Endothelial cell of umbilical vein (primary cell): ENCODE results near the gene ADGRL3. TPM values are rescaled to one million over a fixed set of nuclear protein-coding genes. Genes with fewer than 3 reads are reported as not detected.

Experiments used
- BruUV-seq: library from RNA; stranded (reverse); fragments of 400-500 nt; replicated peaks from 2 replicates; lab custom pipeline; 2021; lab: Mats Ljungman, UMichigan
- CTCF ChIA-PET: fragments of 300-600, 350-600 bp; sonication (Branson Sonifier 250); formaldehyde crosslinking; loops from one replicate; lab custom pipeline; 2021; ENCODE audit warnings: antibody characterized with exemption, inconsistent platforms; lab: Charles Lee
- POLR2A ChIA-PET: fragments of 300-600, 350-600 bp; sonication (Branson Sonifier 250); formaldehyde crosslinking; loops from one replicate; lab custom pipeline; 2021; ENCODE audit warnings: antibody characterized with exemption, inconsistent platforms; lab: Charles Lee
- DNase-seq: peaks from one replicate; pipeline ENCODE4 v3.0.0-alpha.2; 2011; ENCODE audit warnings: low read depth, low spot score
- FAIRE-seq: peaks from 2 replicates; lab custom pipeline; 2011; peaks lifted over from hg19 to GRCh38; lab: Jason Lieb, UNC
- H2AFZ ChIP-seq: 2 replicates; pipeline ENCODE4 v1.6.0; 2012; ENCODE audit warnings: low read depth, low read length, control low read depth, inconsistent platforms
- H3K27ac ChIP-seq: 2 replicates; pipeline ENCODE4 v1.5.1; 2011; ENCODE audit warnings: low read depth, mild to moderate bottlenecking, control low read depth, low read length, moderate library complexity; ENCODE audit not compliant: insufficient read depth
- H3K27me3 ChIP-seq, 2 experiments: 2 replicates each; pipeline versions ENCODE4 v1.6.0 to v1.6.1; 2011; ENCODE audit warnings: low read length in 2 of 2, mixed read lengths in 1 of 2; ENCODE audit not compliant: control insufficient read depth in 2 of 2, insufficient read depth in 2 of 2
- H3K36me3 ChIP-seq, 2 experiments: 2 replicates in 1 of 2; 3 replicates in 1 of 2; pipeline ENCODE4 v1.5.1; 2011; ENCODE audit warnings: low read length in 2 of 2, mild to moderate bottlenecking in 1 of 2, moderate library complexity in 1 of 2; ENCODE audit not compliant: control insufficient read depth in 2 of 2, insufficient read depth in 2 of 2; ENCODE audit errors: extremely low read depth in 1 of 2
- H3K4me1 ChIP-seq: 3 replicates; pipeline ENCODE4 v1.5.1; 2011; ENCODE audit warnings: mild to moderate bottlenecking, low read length; ENCODE audit not compliant: control insufficient read depth, insufficient read depth; ENCODE audit errors: extremely low read depth
- H3K4me2 ChIP-seq: 2 replicates; pipeline ENCODE4 v1.6.1; 2011; ENCODE audit warnings: low read length, control low read depth, mixed read lengths; ENCODE audit not compliant: insufficient read depth
- H3K4me3 ChIP-seq, 3 experiments: fragments of 200-600 bp in 1 of 3; sonication (generic), shearing (Covaris generic) in 1 of 3; replicated peaks in 1 of 3; 2 replicates each; pipeline ENCODE4 v1.5.1; 2011 to 2016; ENCODE audit warnings: control low read depth in 3 of 3, low read length in 3 of 3, mild to moderate bottlenecking in 2 of 3, inconsistent platforms in 1 of 3, low read depth in 1 of 3, moderate library complexity in 1 of 3; ENCODE audit not compliant: insufficient read depth in 1 of 3
- H3K79me2 ChIP-seq: 2 replicates; pipeline ENCODE4 v1.6.0; 2012; ENCODE audit warnings: low read length, inconsistent platforms; ENCODE audit not compliant: control insufficient read depth, insufficient read depth
- H3K9ac ChIP-seq: replicated peaks from 2 replicates; pipeline ENCODE3; 2011; ENCODE audit warnings: low read length, control low read depth; ENCODE audit not compliant: insufficient read depth; ENCODE audit errors: extremely low read depth
- H3K9me1 ChIP-seq: replicated peaks from 3 replicates; pipeline ENCODE4 v1.6.0; 2011; ENCODE audit warnings: mild to moderate bottlenecking, low read length; ENCODE audit not compliant: control insufficient read depth, insufficient read depth; ENCODE audit errors: extremely low read depth
- H3K9me3 ChIP-seq: replicated peaks from 2 replicates; pipeline ENCODE4 v1.5.1; 2012; ENCODE audit warnings: low read length, inconsistent platforms; ENCODE audit not compliant: control insufficient read depth, insufficient read depth
- H4K20me1 ChIP-seq: replicated peaks from 2 replicates; pipeline ENCODE3; 2011; ENCODE audit warnings: mild to moderate bottlenecking, low read length; ENCODE audit not compliant: control insufficient read depth, insufficient read depth; ENCODE audit errors: extremely low read depth
- CTCF ChIP-seq, 2 donors: IDR thresholded peaks; 1 replicate in 1 of 2; 2 replicates in 1 of 2; pipeline ENCODE4 v1.5.1; 2011; ENCODE audit warnings: low read length in 2 of 2, mild to moderate bottlenecking in 2 of 2, moderate library complexity in 2 of 2, control low read depth in 1 of 2, inconsistent platforms in 1 of 2, low read depth in 1 of 2; ENCODE audit not compliant: insufficient read depth in 1 of 2; ENCODE audit errors: extremely low read depth in 1 of 2
- EZH2 ChIP-seq: IDR thresholded peaks from 2 replicates; pipeline ENCODE4 v1.6.1; 2012; ENCODE audit warnings: borderline replicate concordance, low read depth, mild to moderate bottlenecking, moderate library complexity, low read length, inconsistent platforms; ENCODE audit not compliant: severe bottlenecking
- FOS ChIP-seq: IDR thresholded peaks from 2 replicates; pipeline ENCODE4 v1.6.1; 2011; ENCODE audit warnings: mild to moderate bottlenecking, low read length, moderate library complexity, borderline replicate concordance; ENCODE audit not compliant: insufficient read depth
- GATA2 ChIP-seq: IDR thresholded peaks from 2 replicates; pipeline ENCODE4 v1.7.0; 2011; ENCODE audit warnings: low read depth, mild to moderate bottlenecking, moderate library complexity, mixed read lengths, low read length; ENCODE audit not compliant: insufficient read length, insufficient read depth
- JUN ChIP-seq: IDR thresholded peaks from 2 replicates; pipeline ENCODE4 v1.6.1; 2011; ENCODE audit warnings: borderline replicate concordance, low read depth; ENCODE audit not compliant: insufficient read length, insufficient read depth
- MAX ChIP-seq: IDR thresholded peaks from 2 replicates; pipeline ENCODE4 v1.6.1; 2011; ENCODE audit not compliant: insufficient read depth, insufficient read length
- MYC ChIP-seq: IDR thresholded peaks from one replicate; pipeline ENCODE4 v1.6.1; 2011; ENCODE audit warnings: mild to moderate bottlenecking, low read depth, low read length
- POLR2A ChIP-seq: IDR thresholded peaks from 2 replicates; pipeline ENCODE4 v1.6.1; 2012; ENCODE audit warnings: low read depth, mild to moderate bottlenecking, control low read depth, low read length
- POLR2AphosphoS5 ChIP-seq: IDR thresholded peaks from 2 replicates; pipeline ENCODE4 v1.6.1; 2012; ENCODE audit warnings: low read depth, mild to moderate bottlenecking, control low read depth, low read length, moderate library complexity; ENCODE audit not compliant: insufficient read depth
- dilution Hi-C: fragments of 300-500 bp; cut with MboI; formaldehyde crosslinking; loops from one replicate; pipeline ENCODE4 v1.15.0; 2019; ENCODE audit warnings: low sequenced_read_pairs; ENCODE audit not compliant: extremely low pct_ligation_motif_present
- intact Hi-C: fragments of 100-400 bp; cut with micrococcal nuclease; formaldehyde crosslinking; loops from one replicate; pipeline ENCODE4 v1.10.0; 2022
- polyA plus RNA-seq, 4 experiments: library from polyadenylated mRNA; depleted of rRNA in 3 of 4; stranded (reverse) in 3 of 4; unstranded in 1 of 4; fragments of >200 nt; gene quantifications; 2 replicates each; pipeline versions ENCODE4 v1.2.1 to v1.2.3, GENCODE V29; 2011 to 2012; ENCODE audit warnings: missing spikeins in 1 of 4
- total RNA-seq: library from RNA; stranded (reverse); gene quantifications from 2 replicates; pipeline ENCODE4 v1.2.3, GENCODE V29; 2021

ADGRL3 gene
- total and polyA plus RNA-seq, 2 donors (not counting 3 experiments of a cell fraction or from before 2014, with no cell fraction given), result not detected

GRCh38 chr4:61468024-61468720 lies 268.0 kb downstream of the ADGRL3 start:
- no TSS peak for BruUV-seq
- H3K27me3 ChIP-seq, result no peaks in the 10 kb centered on the region
- no peaks in the 10 kb centered on the region for H3K9me3 ChIP-seq
- no peak overlapping the region for H3K4me3 ChIP-seq
- H3K9ac ChIP-seq, result no peak overlapping the region
- DNase-seq (no peak), FAIRE-seq (no peak)
- no peaks in the 10 kb centered on the region for H4K20me1 ChIP-seq
- H3K4me1 ChIP-seq, result no peaks in the 10 kb centered on the region
- no peak overlapping the region for H2AFZ ChIP-seq
- H3K36me3 ChIP-seq, result no peaks in the 10 kb centered on the region
- dilution Hi-C loops (no loop called here), intact Hi-C loops (no loop called here)
- TF ChIP-seq POLR2A (no peak), JUN (no peak), MAX (no peak), POLR2AphosphoS5 (no peak), GATA2 (no peak), FOS (no peak), MYC (no peak), EZH2 (no peak), CTCF (IDR thresholded peaks at IDR 0.05; ENCODE audit: extremely low read depth in 1 of 2, insufficient read depth in 1 of 2, low read depth in 1 of 2, low read length in 2 of 2) (no peak)
- H3K79me2 ChIP-seq, result no peaks in the 10 kb centered on the region
- ChIA-PET POLR2A (no interaction called here), CTCF (no interaction called here)
- H3K4me2 ChIP-seq, result no peak overlapping the region
- no peaks in the 10 kb centered on the region for H3K9me1 ChIP-seq
- H3K27ac ChIP-seq, result no peak overlapping the region
